CD4-positive, alpha-beta T cell treated with Interferon gamma for 1 hour (primary cell): Measurements from ENCODE around the gene ACSS1.
A peak's percentile ranks its signal among the peaks of the same experiment; 100 is the strongest.
"Not testable (repeated sequence)": the region's sequence is repeated elsewhere in the genome, so short reads cannot be mapped to it uniquely, and the experiment has no call there.

ENCODE experiments used
- DNase-seq: peaks from one replicate; pipeline ENCODE4 v3.0.0-alpha.2; 2020

The ACSS1 gene

DNA sequence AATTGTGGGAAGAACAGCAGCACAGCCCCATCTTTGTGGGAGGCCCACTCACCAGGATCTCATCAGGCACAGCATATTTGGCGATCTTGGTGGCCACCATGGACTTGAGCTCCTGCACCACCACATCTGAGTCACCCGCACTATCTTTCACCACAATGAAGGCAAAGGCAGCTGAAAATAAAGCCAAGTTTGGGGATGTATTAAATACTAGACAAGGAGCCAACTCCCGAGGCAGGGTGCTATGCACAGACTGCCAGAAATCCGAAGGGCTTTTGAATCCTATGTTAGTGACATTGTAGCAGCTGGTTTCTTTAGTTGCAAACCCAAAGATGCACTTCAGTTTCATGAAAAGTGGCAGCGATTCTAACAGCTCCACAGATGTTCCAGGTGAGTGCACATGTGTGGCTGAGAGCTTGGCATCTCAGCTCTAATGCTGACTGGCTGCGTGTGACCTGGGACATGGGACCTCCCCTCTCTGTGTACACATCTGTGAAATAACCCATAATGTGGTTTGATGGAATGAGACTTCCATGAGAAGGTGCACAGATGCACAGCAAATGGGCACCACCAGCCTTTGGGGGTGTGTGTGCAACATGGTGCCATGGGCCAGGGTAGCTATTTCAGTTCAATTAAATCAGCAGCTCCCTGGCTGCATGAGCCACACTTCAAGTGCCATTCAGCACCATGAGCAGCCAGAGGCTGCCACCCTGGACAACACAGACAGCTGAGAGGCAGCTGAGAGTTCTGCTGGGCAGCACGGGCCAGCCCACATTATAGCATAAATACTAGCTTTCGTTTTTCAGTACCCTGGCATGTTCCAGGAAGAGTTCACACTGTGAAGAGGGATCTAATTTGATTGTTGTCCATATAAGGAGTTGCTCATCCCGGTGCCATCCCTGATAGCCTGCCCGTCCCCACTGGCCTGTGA, 48.5 kb downstream of the ACSS1 start:
- DNase-seq, result no peak

DNA sequence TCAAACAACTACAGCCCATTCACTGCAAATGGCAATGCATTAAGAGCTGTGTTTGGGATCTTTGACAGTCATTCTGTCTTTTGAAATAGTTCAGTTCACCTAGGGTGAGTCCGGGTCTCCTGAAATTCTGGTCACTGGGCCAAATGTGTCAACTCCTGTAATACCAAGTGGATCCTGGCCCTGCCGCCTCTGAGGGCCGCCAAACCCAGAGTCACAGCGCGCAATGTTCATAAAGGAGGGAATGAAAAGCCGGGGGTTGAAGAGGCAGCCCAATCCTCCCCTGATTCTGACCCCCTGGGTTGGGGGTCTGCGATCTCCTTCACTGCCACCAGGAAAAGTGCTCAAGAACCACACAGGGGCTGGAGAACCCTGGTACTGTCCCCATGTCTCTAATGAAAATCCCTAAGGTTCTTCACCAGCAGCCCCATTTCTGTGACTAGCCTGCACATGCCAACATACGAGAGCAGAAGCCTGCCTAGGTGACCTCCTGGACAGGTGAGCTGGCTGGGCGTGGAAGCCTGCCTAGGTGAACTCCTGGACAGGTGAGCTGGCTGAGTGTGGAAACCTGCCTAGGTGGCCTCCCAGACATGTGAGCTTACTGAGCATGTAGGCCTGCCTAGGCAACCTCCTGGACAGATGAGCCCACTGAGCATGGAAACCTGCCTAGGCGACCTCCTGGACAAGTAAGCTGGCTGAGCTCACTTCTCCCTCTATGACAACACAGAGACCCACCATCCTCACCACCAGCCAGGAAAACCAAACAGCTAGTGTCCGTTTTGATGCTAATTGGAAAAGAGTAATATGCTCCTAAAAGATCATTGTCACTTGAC, 49.3 kb downstream of the ACSS1 start:
- no peak for DNase-seq

DNA sequence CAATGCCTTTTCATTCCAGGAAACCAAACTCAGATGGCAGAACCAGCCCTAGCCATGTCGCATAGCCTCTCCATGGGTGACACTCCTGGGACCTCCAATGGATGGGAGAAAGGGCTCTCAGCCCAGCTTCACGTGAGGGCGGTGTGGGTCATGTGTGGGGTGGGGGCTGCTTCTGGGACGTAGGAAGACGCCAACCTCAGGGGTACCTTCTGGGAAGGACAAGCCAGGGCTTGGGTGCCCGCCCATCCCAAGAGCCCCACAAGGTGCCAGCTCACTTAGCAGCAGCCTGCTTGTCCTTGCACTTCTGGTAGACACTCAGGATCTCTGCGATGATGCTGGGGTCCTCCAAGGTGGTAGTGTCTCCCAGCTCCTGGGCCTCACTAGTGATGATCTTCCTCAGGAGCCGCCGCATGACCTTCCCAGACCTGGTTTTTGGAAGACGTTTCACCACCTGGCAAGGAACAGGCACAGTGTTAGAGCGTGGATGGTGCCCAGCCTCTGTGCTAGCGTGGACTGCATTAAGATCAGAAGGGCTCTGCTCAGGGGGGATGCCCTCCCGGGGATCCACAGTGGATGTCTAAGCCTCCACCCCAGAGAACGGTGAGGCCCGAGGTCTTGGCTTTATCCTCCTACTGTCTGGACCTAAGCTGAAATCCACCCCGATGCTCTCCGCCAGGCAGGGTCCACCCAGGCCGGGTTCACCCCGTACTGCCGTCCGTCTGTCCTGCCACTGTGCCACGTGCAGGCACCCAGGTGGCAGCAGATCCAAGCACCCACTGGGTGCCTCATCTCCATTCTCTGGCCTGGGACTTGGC, 50.2 kb downstream of the ACSS1 start:
- DNase-seq, result no peak

DNA sequence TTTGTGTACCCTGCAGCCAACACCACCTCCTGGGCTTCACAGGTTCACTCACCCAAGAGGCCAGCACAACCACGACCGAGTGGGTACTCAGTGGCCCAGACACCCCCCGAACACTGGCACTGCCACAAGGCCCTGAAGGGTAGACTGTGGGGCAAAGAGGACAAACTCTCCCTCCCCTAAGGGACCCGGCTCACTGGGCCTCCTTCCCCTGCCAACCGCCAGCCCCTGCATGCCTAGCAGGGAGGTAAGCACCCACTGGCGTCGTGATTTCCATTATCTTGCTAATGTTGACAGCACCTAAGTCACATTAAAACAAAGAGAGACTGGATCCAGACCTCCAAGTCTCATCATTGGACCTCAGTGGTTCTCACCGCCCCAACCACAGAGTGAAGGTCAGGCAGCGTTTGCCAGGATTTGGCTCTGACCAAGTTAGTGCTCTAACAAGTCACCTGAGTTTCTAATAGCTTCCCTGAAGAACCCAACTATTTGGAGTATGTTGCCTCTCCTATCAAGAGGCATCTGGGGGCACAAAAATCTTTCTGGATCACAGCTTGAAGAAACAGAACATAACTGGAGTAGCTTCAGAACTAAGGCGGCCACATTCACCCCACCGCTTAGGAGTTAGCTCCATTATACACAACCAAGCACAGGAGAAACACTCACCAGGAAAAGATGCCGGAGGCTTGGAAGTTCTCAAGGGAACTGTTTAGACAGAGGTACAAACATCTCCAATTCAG, 51.3 kb downstream of the ACSS1 start:
- DNase-seq, result no peak

DNA sequence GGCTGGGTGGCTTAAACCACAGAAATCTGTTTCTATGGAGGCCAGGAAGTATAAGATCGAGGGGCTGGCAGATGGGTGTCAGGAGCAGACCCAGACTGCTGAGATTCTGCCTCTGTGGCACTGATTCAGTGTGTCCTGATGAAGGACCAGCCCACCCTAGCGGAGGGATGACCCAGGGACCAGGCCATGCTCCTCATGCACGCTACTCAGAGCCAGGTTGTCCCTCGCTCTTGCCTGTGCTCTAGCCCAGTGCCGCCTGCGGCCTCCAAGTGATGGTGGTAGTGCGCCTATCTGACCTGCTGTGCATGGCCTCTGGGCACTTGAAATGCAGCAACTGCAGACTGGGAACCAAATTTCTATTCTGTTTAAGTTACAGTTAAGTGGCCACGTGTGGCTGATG, 52.3 kb downstream of the ACSS1 start:
- DNase-seq, result no peak

DNA sequence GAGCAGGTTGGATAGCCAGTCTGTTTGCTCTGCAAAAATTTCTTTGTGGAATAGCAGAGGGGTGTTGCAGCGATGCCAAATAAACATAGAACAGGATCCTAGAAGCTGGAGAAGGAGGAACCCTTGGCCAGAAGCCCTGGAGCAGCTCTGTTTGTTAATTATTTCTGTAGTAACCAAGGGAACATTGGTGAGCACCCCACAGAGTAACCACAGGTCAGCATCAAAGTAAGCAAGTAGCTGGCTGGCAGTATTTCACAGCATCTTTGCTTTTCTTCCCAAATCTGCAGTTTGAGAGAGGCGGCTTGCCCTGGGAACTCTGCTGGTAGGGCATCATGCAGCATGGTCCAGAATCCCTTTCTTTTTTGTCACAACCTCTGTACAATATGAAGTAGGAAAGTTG, 52.7 kb downstream of the ACSS1 start:
- no peak for DNase-seq

DNA sequence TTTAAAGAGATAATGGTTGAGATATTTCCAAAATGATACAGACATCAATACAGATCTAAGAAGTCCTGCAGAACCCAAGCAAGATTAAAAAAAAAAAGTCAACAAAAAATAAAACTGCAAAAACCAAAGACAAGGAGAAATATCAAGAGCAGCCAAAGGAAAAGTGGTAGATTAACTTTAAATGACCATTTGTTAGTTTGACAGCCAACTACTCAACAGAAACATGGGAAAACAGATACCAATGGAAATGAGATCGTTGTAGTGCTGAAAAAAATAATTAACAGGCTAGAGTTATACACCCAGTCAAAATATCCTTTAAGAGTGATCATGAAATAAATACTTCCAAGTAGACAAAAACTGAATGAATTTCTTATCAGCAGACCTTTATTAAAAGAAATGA, 54.9 kb downstream of the ACSS1 start:
- no peak for DNase-seq

DNA sequence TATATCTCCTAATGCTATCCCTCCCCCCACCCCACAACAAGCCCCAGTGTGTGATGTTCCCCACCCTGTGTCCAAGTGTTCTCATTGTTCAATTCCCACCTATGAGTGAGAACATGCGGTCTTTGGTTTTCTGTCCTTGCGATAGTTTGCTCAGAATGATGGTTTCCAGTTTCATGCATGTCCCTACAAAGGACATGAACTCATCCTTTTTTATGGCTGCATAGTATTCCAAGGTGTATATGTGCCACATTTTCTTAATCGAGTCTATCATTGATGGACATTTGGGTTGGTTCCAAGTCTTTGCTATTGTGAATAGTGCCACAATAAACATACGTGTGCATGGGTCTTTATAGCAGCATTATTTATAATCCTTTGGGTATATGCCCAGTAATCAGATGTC, 56.6 kb downstream of the ACSS1 start:
- DNase-seq, result not testable (repeated sequence)

DNA sequence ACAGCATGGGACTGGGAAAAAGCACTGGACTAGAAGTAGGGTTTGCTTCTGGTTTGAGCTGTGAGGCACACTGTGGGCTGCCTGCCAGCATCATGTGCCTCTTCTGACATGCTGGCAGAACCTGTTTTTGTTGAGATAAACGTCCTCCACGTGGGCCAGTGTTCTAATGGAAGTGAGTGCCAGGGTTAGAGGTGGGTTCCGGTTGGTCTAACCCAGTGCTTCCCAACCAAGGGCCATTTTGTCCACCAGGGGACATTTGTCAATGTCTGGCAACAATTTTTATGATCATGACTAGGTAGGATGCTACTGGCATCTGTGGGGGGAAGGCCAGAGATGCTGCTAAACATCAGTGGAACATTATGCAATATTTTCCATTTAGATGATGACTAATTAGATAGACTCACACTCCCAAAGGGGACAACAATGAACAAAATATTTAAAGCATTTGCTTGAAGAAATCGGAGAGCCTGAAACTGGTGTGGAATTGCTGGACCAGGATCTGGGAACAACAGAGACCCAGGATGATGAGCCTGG, 57.6 kb downstream of the ACSS1 start:
- DNase-seq, result no peak

DNA sequence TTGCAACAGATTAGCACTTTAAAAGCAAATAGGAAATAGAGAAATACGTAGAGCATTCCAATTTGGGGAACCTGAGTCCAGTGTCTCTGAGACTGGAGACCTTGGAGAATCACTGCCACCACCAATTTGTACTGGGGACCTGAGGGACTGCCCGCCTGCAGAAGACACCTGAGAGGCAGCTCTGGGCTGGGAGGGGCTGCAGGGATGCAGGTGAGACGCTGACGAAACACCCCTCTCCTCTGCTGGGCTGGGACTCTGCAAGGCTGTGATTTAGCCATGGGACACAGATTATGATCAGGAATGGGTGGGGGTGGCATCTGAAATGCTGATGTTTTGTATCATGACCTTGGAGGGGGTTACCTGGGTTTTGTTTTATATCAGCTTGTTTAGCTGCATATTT, 58.4 kb downstream of the ACSS1 start:
- DNase-seq, result no peak

DNA sequence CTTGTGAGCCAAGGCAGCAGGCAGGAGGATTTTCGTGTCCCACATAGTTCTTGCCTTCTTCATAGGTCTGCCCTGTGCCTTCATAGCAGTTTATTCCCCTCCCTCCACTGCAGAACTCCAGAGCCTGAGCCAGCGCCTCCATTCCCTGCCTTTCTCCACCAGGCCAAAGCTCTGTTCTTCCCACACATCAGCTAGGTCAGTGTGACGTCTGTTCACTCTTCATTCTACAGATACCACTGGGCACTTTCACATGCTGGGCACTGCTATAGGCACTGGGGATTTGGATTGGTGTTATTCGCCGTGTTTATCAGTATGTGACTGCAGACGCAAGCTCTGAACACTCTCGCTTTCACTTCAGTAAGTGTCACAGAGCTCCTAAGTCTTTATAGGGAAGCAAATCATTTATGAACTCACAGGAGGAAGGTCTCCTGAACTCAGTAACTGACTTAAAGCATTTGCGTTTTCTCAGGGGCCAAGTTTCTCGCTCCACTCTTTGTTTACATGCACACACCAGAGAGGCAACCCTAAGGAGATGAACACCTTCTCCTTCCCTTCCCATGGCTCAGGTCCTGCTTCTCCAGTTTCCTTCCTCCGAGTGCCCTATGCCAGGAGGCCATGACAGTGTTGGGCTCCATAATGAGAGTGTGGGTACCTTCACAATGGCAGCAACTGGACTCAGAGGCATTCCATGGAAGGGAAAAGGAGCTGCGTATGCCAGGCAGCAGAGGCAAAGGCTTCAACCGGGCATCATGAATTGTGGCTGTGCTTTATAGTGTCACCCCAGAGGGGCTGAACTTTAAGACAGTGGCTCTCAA, 59.1 kb downstream of the ACSS1 start:
- no peak for DNase-seq

DNA sequence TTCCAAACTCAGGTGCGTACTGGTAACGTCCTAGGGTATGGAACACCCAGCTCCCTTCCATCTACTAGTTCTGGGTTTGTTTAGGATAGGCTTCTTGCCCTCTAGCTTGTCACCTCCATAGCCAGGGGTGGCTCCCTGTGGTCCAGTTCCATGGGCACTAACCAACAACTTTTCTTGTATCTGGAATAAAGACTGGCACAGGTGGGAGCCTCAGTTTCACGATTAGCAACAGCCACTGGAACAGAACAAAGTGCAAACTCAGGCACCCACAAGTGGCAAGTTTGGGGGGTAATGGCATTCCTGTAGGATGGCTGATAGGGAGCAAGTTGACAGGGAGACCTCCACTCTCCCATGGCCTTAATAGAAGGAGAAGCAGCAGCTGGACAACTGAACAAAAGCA, 59.8 kb downstream of the ACSS1 start:
- DNase-seq, result no peak

DNA sequence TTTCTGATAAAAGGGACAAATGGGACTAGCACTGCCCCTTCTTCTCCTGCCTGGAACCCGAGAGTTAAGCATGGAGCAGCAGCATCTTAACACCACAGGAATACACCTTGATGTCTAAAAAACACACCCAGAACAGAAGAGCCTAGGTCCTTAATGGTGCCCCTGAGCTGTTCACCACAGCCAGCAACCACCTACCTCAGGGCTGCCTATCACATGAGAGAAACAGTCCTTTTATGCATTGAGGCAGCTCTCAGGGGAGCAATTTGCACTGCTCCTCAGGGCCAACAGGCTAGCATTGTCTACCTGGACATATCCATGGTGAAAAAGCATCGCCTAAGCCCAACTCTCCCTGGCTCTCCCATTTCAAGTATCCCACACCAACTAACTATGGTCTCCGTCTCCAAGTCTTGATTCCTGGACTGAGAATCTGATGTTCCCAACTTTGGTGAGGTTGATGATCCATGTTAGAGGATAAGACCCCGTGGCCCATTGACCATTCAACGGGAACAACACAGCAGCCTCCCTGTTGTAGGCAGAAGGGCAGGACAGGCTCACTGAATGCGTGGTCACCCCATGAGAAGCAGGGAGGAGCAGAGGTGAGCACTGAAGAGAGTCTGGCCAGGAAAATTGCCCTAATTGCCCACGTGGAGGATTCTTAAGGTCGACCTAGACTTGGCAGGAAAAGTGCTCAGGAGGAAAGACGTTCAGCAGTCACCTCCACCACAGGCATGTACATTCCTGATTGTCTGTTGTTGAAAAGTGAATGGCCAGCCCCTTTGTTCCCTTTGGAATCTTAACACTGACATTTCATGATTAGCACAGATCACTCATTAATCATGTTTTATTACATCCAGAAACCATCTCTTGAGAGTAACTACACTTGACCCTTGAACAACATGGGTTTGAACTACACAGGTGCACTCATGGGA, 61.2 kb downstream of the ACSS1 start:
- no peak for DNase-seq

DNA sequence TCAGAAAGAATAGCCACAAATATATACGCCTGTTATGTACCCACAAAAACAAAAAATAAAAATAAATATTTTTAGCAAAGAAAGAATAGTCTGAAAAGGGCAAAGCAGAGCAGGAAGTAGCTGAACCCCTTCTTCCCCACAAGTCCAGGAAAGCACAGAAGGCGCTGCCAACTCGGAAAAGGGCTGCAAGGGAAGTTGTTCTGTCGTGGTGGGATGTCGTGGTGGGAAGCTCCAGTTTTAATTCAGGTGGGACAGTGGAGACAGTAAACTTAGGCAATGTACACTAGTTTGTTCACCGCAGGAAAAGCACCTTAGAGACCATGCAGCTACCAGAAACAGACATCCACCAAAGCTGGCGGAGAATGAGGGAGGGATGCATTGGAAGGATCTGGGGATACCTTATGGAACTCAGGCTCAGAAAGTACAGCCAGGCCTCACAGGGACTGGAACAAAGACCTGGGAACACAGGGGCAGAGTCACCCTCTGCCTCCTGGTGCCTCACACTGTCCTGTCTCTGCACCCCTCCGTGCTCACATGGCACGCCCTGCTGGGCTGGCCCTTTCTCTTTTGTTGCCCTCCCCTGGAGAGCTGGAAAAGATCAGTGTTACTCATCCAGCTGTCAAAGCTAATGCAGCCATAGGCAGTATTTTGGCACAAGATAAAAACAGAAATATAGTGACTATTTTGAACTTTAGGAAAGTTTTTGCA, 62.0 kb downstream of the ACSS1 start:
- no peak for DNase-seq

DNA sequence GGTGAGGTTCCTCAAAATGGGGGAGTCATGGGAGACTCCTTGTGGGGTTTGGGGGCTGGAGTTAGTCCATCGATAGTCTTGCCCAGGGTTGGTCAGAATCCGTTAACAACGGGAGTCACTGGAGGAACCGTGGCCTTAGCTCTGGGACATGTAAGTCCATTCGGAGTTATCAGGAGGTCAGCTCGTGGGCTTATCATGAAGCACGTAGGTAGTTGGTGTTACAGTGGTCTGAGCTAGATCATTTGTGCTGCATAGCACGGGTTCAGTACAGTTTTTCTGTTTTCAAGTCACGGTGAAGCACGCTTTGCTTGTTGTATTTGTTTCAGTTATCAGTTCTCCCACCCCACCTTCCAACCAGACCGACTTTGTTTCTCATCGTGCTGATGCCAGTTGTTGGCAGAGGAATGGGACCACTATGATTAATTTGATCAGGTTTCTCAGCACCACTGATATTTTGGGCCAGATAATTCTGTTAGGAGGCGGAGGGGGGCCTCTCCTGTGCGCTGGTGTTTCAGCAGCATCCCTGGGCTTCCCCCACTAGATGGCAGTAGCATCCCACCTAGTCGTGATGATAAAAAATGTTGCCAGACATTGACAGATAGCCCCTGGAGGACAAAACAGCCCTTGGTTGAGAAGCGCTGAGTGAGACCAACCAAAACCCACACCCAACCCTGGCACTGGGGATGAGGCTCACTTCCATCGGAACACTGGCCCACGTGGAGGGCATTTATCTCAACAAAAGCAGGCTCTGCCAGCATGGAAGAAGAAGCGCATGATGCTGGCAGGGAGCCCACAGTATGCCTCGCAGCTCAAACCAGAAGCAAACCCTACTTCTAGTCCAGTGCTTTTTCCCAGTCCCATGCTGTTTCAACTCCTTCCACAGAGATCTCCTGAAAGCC, 63.2 kb downstream of the ACSS1 start:
- DNase-seq, result peak; percentile 78

DNA sequence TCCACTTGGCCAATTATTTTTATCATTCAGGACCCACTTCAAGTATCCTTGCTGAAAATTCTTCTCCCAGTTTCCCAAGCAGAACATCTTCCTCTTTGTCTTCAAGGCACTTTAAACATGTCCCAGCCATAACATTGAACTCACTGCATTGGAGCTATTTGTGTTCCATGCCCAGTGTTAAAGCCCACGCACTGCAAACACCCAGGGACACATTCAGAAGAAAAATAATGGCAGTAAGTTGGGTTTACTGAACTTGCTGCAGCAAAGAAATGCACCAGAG, 63.8 kb downstream of the ACSS1 start:
- no peak for DNase-seq

DNA sequence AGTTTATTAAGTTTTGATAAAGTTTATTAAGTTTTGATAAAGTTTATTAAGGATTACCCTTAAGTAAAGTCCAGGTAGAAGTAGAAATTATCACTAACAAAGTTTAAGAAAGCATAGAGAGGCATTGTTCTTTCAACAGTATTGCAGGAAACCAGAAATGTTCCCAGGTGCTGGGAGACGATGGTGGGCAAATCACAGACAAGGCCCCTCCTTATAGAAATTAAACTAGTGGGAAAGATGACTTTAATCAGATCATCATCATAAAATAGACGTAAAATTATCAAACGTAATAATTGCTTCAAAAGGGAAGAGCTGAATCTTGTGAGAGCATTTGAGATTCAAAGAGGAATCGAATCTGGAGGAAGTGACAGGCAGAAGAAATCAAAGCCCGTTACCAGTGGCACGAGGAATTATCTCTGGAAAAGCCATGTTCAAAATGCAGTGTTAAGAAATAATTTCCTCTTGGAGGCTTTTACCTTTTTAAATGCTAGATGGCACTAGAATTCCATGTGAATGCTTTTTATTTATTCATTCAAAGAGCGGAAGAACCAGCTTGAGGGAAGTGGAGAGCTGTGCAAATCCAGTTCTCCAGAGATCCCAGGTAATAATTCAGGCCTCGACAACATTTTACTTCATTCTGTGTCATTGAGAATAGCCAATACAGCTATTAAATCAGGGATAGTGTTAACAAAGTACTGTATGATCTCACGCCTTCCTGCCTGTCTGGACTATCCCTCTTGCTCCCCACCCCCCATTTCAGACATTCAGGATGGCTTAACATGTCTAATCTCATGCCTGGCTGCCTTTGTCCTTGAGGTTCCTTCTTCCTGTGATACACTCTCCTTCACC, 64.4 kb downstream of the ACSS1 start:
- no peak for DNase-seq
